Left hindlimb (tissue), 1 donor: ENCODE data around the gene PNPLA1.
A peak's percentile ranks its signal among the peaks of the same experiment; 100 is the strongest.

Experiments used
- DNase-seq: peaks from one replicate; pipeline ENCODE4 v3.0.0-alpha.2; 2018

Gene PNPLA1

GRCh38 chr6:36285797-36286196 is 15.9 kb downstream of the PNPLA1 start:
- no peak for DNase-seq

GRCh38 chr6:36286858-36287257 is 17.0 kb downstream of the PNPLA1 start:
- DNase-seq: no peak

- DNase-seq: no peak
Observed at GRCh38 chr6:36289281-36289878, 19.5 kb downstream of the PNPLA1 start.

GRCh38 chr6:36290668-36291620 is 21.1 kb downstream of the PNPLA1 start:
- DNase-seq: no peak

- DNase-seq: no peak
Observed at GRCh38 chr6:36292170-36292569, 22.3 kb downstream of the PNPLA1 start.

- DNase-seq: no peak
Observed at GRCh38 chr6:36296240-36296639, 26.4 kb downstream of the PNPLA1 start.

GRCh38 chr6:36297051-36297450 is 27.2 kb downstream of the PNPLA1 start:
- DNase-seq: no peak

- no peak for DNase-seq
Observed at GRCh38 chr6:36297511-36297910, 27.7 kb downstream of the PNPLA1 start.

GRCh38 chr6:36298027-36298426 is 28.2 kb downstream of the PNPLA1 start:
- no peak for DNase-seq

GRCh38 chr6:36301085-36301658 is 31.3 kb downstream of the PNPLA1 start:
- DNase-seq: no peak

- no peak for DNase-seq
Observed at GRCh38 chr6:36301781-36302180, 31.9 kb downstream of the PNPLA1 start.

- DNase-seq: peak; percentile 85
Observed at GRCh38 chr6:36302227-36302976, 32.5 kb downstream of the PNPLA1 start.

GRCh38 chr6:36305885-36306284 is 36.0 kb downstream of the PNPLA1 start:
- no peak for DNase-seq

- DNase-seq: no peak
Observed at GRCh38 chr6:36306375-36306774, 36.5 kb downstream of the PNPLA1 start.

GRCh38 chr6:36308514-36308913 is 38.7 kb downstream of the PNPLA1 start:
- DNase-seq: no peak

GRCh38 chr6:36309203-36309602 is 39.3 kb downstream of the PNPLA1 start:
- DNase-seq: no peak

GRCh38 chr6:36309900-36310299 is 40.0 kb downstream of the PNPLA1 start:
- no peak for DNase-seq

- DNase-seq: no peak
Observed at GRCh38 chr6:36312854-36313648, 43.2 kb downstream of the PNPLA1 start.

GRCh38 chr6:36313649-36313936 is 43.7 kb downstream of the PNPLA1 start:
- DNase-seq: no peak

GRCh38 chr6:36314221-36315014 is 44.6 kb downstream of the PNPLA1 start:
- DNase-seq: no peak

GRCh38 chr6:36315921-36316320 is 46.1 kb downstream of the PNPLA1 start:
- DNase-seq: no peak

GRCh38 chr6:36317623-36318022 is 47.8 kb downstream of the PNPLA1 start:
- no peak for DNase-seq
